Measurements from ENCODE around the gene RAD50. TPM values are rescaled to one million over a fixed set of nuclear protein-coding genes. Genes with fewer than 3 reads are reported as not detected.

Gene RAD50
- total and polyA plus RNA-seq, 2 of the 4 experiments (the other 2 are of a cell fraction), result 5.2 to 6.2 TPM

GRCh38 chr5:132639706-132640130, 82.9 kb downstream of the RAD50 start:
- H3K9me1 ChIP-seq (ENCODE audit: insufficient read depth, low read length), result peaks cover 6% of the 10 kb centered on the region
- H2BK15ac ChIP-seq (ENCODE audit: low read depth, low read length), result no peak overlapping the region
- H3K27me3 ChIP-seq (ENCODE audit: control insufficient read depth, insufficient read depth, low read length), result no peaks in the 10 kb centered on the region
- H4K20me1 ChIP-seq (ENCODE audit: insufficient read depth, low read length), result no peaks in the 10 kb centered on the region
- no peak overlapping the region for H3K4me3 ChIP-seq (ENCODE audit: insufficient read depth, low read depth, low read length)
- no peak overlapping the region for H2AFZ ChIP-seq (replicated peaks; ENCODE audit: low read length, poor library complexity)
- no peak for DNase-seq
- intact Hi-C loops (cut with micrococcal nuclease) (loop anchor here (5.0 kb wide), 1 partner anchor 78 kb away; no protein-coding TSS in a partner anchor), in situ Hi-C loops (cut with MboI; ENCODE audit: low sequenced_read_pairs) (no loop called here), dilution Hi-C loops (cut with HindIII; ENCODE audit: low sequenced_read_pairs, unreplicated experiment) (no loop called here)
- no peak overlapping the region for H4K5ac ChIP-seq (ENCODE audit: low read depth, low read length)
- H2BK120ac ChIP-seq (ENCODE audit: low read depth, low read length), result no peak overlapping the region
- no peak overlapping the region for H4K8ac ChIP-seq (ENCODE audit: low read depth in 2 of 2, low read length in 2 of 2)
- H3K9ac ChIP-seq (ENCODE audit: low read depth, low read length), result no peak overlapping the region
- TF ChIP-seq RFX5 (IDR thresholded peaks at IDR 0.05; ENCODE audit: low read depth, low read length) (no peak), BHLHE40 (IDR thresholded peaks at IDR 0.05; ENCODE audit: low read depth, low read length) (no peak), NFE2L2 (IDR thresholded peaks at IDR 0.05; ENCODE audit: low read depth, low read length) (no peak), MXI1 (IDR thresholded peaks at IDR 0.05; ENCODE audit: borderline replicate concordance, low read depth, low read length) (no peak), CEBPB (IDR thresholded peaks at IDR 0.05; ENCODE audit: low read depth, low read length) (no peak), FOS (IDR thresholded peaks at IDR 0.05; ENCODE audit: low read depth, low read length) (no peak), MAZ (IDR thresholded peaks at IDR 0.05; ENCODE audit: borderline replicate concordance, low read depth, low read length) (no peak), ELK1 (IDR thresholded peaks at IDR 0.05; ENCODE audit: borderline replicate concordance, low read depth, low read length) (no peak), USF2 (IDR thresholded peaks at IDR 0.05; ENCODE audit: low read depth, low read length) (no peak), MAFK (IDR thresholded peaks at IDR 0.05; ENCODE audit: low read depth, low read length) (no peak), RAD21 (IDR thresholded peaks at IDR 0.05; ENCODE audit: low read length) (no peak)
- no peak overlapping the region for H3K4ac ChIP-seq (ENCODE audit: low read depth, low read length)
- no peak overlapping the region for H4K91ac ChIP-seq (ENCODE audit: insufficient read depth, low read depth, low read length)
- H3K79me1 ChIP-seq (ENCODE audit: low read depth in 1 of 2, low read length in 2 of 2), result no peaks in the 10 kb centered on the region
- H3K23ac ChIP-seq (ENCODE audit: low read depth, low read length), result no peak overlapping the region
- CTCF ChIA-PET, result no interaction called here
- no peaks in the 10 kb centered on the region for H3K9me3 ChIP-seq (ENCODE audit: control insufficient read depth, insufficient read depth, low read length)
- BruUV-seq (replicated peaks), result no TSS peak
- WGBS, 2 experiments (ENCODE audit: extremely low coverage in 2 of 2, insufficient read length in 1 of 2), result no CpG with 5 or more reads among the region's 2 CpGs
- no peak for ATAC-seq (ENCODE audit: low read depth)
- no peak overlapping the region for H2AK9ac ChIP-seq (replicated peaks; ENCODE audit: low read depth, low read length, poor library complexity)
- H2BK5ac ChIP-seq (ENCODE audit: low read depth, low read length, poor library complexity, severe bottlenecking), result no peak overlapping the region
- no peak overlapping the region for H3K14ac ChIP-seq (replicated peaks; ENCODE audit: low read depth, low read length)
- H3K18ac ChIP-seq (ENCODE audit: low read depth, low read length), result no peak overlapping the region
- POLR2A ChIA-PET (ENCODE audit: unreplicated experiment), result no interaction called here
- peaks cover 35% of the 10 kb centered on the region for H3K36me3 ChIP-seq (ENCODE audit: control insufficient read depth, insufficient read depth, low read length)
- H3K27ac ChIP-seq (ENCODE audit: insufficient read depth, low read length), result no peak overlapping the region
- no peaks in the 10 kb centered on the region for H3K4me1 ChIP-seq (ENCODE audit: control insufficient read depth, insufficient read depth, low read length)
- H3K56ac ChIP-seq (ENCODE audit: extremely low read depth, insufficient read depth, low read length), result no peak overlapping the region
- H2AK5ac ChIP-seq (ENCODE audit: low read depth, low read length), result no peak overlapping the region
- no peak overlapping the region for H3K4me2 ChIP-seq (ENCODE audit: low read depth, low read length)
- no peak overlapping the region for H2BK20ac ChIP-seq (ENCODE audit: low read depth, low read length)

Measured in IMR-90 (cell line).